Measurements from ENCODE around the gene CELA3B.
"Not testable (repeated sequence)": the region's sequence is repeated elsewhere in the genome, so short reads cannot be mapped to it uniquely, and the experiment has no call there.

CELA3B gene

DNA sequence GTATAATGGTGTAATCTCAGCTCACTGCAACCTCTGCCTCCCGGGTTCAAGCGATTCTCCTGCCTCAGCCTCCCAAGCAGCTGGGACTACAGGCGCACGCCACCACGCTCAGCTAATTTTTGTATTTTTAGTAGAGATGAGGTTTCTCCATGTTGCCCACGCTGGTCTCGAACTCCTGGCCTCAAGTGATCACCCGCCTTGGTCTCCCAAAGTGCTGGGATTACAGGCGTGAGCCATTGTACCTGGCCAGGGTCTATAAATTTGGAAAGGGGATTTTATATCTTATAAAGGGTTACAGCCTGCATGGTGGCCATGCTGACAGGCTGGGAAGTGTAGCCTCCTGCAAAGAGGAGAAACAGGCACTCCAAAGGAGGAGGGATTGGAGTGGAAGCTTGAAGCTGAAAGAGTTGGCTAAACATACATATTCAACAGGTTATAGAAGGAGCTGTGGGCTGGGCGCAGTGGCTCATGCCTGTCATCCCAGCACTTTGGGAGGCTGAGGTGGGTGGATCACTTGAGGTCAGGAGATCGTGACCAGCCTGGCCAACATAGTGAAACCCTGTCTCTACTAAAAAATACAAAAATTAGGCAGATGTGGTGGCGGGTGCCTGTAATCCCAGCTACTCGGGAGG, 37.9 kb downstream of the CELA3B start:
- not testable (repeated sequence) for H3K4me3 ChIP-seq (ENCODE audit: low read depth, low read length)

DNA sequence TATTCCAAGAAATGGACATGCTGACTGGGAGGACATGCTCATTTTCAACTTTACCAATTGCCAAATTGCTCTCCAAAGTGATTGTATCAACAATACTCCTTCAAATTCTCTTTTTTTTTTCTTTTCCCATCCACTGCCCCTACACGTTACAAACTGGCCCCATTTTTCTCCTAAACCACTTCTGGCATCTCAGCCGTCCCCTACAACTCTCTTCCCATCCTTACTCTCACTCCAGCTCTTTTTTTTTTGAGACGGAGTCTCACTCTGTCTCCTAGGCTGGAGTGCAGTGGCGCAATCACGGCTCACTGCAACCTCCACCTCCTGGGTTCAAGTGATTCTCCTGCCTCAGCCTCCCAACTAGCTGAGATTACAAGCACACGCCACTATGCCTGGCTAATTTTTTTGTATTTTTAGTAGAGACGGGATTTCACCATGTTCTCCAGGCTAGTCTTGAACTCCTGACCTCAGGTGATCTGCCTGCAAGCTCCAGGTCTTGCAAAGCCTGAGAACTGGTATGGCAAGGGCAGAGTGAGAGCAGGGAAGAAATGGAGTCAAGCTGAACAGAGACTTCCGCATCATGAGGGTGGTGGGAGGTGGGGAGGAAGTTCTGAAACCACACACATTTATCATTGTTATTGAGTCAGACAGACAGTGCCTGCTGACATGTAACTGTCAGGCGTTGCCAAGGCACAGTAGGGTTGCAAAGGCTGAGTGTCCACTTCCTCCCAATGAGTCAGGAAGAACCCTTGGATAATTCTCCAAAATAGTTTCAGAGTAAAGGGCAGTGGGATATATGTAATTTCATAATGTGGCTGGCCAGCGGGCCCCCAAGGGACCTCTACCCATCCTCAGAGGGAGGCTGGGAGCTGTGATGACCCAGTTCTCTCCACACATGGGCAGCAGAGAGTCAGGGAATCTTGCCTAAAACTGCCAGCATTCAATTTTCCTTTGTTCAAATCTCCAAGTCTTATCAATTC, 42.0 kb downstream of the CELA3B start:
- TF ChIP-seq, protein P1, sequence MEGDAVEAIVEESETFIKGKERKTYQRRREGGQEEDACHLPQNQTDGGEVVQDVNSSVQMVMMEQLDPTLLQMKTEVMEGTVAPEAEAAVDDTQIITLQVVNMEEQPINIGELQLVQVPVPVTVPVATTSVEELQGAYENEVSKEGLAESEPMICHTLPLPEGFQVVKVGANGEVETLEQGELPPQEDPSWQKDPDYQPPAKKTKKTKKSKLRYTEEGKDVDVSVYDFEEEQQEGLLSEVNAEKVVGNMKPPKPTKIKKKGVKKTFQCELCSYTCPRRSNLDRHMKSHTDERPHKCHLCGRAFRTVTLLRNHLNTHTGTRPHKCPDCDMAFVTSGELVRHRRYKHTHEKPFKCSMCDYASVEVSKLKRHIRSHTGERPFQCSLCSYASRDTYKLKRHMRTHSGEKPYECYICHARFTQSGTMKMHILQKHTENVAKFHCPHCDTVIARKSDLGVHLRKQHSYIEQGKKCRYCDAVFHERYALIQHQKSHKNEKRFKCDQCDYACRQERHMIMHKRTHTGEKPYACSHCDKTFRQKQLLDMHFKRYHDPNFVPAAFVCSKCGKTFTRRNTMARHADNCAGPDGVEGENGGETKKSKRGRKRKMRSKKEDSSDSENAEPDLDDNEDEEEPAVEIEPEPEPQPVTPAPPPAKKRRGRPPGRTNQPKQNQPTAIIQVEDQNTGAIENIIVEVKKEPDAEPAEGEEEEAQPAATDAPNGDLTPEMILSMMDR (IDR thresholded peaks at IDR 0.05; ENCODE audit: low read depth, low read length), result 0 out of 2 replicates have a peak, but pooled peaks have one; percentile 23

DNA sequence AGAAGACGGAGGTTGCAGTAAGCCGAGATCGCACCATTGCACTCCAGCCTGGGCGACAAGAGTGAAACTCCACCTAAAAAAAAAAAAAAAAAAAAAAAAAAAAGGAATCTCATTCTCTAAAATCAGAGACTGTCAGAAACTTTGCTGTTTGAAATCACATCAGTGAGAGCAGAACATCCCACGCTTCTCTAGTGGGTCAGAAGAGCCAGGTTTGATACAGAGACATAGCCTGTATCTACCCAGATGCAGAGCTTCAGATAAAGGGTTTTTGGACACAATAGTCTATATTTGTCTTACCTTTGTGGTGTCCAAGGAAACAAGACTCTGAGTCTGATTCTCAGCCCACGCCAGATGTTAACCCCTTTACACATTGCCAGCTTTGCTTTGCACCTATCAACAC, 44.2 kb downstream of the CELA3B start:
- no peak overlapping the region for H3K4me3 ChIP-seq (ENCODE audit: low read depth, low read length)
- TF ChIP-seq, protein P1 (IDR thresholded peaks at IDR 0.05; ENCODE audit: low read depth, low read length), result no peak

More for the DNA sequence above, 42.0 kb downstream of the CELA3B start:
- H3K4me3 ChIP-seq (ENCODE audit: low read depth, low read length), result no peak overlapping the region

DNA sequence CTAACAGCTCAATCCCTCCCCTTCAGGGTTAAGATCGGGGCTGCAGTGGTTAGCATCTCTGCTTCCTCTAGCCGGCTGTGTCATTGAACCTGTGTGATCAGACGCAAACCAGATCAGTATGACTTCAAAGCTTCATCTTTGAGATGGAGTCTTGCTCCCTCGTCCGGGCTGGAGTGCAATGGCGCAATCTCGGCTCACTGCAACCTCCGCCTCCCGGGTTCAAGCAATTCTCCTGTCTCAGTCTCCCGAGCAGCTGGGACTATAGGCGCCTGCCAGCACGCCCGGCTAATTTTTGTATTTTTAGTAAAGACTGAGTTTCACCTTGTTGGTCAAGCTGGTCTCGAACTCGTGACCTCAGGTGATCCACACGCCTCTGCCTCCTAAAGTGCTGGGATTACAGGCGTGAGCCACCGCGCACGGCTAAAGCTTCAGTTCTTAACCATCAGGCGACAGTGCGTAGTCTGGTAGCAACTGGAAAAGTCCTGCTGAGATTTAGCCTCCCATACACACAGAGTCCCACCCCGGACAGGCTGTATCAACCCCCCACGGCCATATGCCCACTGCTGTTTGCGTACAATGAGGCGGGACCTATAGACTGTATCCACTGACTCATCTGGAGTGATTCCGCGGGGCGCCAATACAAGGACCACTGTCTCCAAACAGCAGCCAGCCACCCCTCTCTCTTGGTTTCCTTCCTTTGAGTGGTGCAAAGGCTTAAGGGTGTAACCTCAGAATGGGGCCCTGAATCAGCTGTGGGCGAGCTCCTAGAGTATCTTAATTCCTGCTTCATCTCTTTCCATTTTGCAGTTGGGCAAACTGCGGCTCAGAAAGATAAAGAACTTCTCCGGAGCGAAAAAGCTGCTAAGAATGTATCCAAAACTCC, 47.9 kb downstream of the CELA3B start:
- H3K4me3 ChIP-seq (ENCODE audit: low read depth, low read length), result peak overlapping the region; percentile 93
- TF ChIP-seq, protein P1 (IDR thresholded peaks at IDR 0.05; ENCODE audit: low read depth, low read length), result no peak

DNA sequence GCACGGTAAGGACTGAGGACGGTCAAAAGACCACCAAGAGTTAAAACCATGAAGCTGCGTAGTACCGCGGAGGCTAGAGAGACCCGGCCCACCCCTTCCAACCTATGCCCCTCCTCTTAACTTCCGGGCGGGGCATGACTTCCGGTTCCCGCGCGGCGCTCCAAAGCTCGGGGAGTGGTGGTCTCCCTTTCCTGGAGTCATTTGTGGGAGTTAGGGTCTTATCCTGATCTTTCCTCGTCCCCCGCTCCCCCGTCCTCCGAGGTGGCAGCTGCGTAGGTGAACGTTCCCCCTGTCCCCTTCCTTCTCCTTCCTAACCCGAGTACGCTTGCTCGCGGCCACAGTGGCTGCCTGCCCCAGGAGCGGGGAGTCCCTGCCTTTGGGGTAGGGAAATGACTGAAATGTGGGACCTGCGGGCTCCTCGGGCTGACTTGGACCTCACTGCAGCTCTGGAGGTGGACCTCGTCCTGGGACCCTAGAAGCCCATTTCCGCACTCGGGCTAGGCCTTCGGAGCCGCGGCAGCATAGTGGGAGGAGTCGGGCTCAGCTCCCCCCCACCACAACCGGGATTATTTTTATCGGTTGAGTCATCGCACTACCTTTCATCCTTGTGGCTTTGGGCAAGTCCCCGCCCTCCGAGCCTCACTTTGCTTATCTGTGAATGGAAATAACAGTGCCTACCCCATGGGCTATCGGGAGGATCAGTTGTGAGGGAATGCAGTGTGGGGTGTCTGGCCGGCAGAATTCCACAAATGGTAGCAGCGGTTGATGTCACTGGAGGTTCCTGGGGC, 48.7 kb downstream of the CELA3B start:
- peak overlapping the region; percentile 93 for H3K4me3 ChIP-seq (ENCODE audit: low read depth, low read length)
- TF ChIP-seq, protein P1 (IDR thresholded peaks at IDR 0.05; ENCODE audit: low read depth, low read length), result no peak

DNA sequence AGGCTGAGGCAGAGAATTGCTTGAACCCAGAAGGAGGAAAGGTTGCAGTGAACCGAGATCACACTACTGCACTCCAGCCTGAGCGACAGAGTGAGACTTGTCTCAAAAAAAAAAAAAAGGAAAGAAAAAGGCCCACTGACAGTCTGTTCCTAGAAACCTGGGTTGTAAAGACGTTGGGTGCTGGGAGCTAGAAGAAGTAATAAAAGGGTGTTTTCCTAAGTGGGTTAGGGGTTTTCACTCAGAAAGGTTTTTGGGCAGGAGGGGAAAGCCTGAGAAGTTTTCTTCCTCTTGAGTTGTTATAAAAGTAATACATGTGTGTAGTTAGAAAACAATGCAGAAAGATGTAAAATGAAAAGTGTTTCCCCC, 50.1 kb downstream of the CELA3B start:
- TF ChIP-seq, protein P1 (IDR thresholded peaks at IDR 0.05; ENCODE audit: low read depth, low read length), result no peak
- no peak overlapping the region for H3K4me3 ChIP-seq (ENCODE audit: low read depth, low read length)

DNA sequence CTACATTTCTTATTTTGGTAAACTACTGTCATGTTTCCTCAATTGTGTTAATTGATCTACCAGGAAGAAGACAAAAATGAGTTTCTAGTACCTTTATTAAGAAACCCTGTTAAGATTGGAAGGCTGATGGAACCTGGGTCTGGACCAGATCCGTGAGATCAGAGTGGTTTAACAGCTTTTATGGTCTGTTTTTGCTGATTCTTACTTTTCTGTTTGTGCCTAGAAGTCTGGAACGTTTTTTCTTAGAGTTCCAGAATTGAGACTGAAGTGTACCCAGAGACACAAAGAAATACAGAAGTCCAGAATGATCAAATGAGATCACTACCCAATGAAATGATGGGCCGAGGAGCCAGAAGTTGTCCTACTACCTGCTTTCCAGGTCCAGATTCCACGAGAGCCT, 53.2 kb downstream of the CELA3B start:
- no peak overlapping the region for H3K4me3 ChIP-seq (ENCODE audit: low read depth, low read length)
- TF ChIP-seq, protein P1 (IDR thresholded peaks at IDR 0.05; ENCODE audit: low read depth, low read length), result no peak

Measured in WI38 (cell line).